Stimulated activated naive B cell treated with anti-CD40 and anti-IgM and Interleukin-4, amounts not matched to agents 10 μg/mL and 1 μg/mL and 100 μg/mL, for 72 hours (primary cell): ENCODE data around the gene GPR157.
A peak's percentile ranks its signal among the peaks of the same experiment; 100 is the strongest.

Experiments
- ATAC-seq, 2 donors: fragments of 150-1000 bp; cut with Tn5 transposase; replicated peaks; 2 replicates each; pipeline ENCODE4 v1.10.0; 2021; ENCODE audit warnings: moderate library complexity in 1 of 2
- DNase-seq: peaks from one replicate; pipeline ENCODE4 v3.0.0; 2021
- H3K27ac Mint-ChIP-seq: one replicate; pipeline ENCODE4 v1.8.0; 2022; ENCODE audit warnings: mild to moderate bottlenecking, mixed read lengths
- H3K27me3 Mint-ChIP-seq, 2 donors: one replicate each; pipeline ENCODE4 v1.8.0; 2022; ENCODE audit warnings: mixed read lengths in 2 of 2
- H3K36me3 Mint-ChIP-seq, 2 donors: one replicate each; pipeline ENCODE4 v1.8.0; 2022; ENCODE audit warnings: mixed read lengths in 2 of 2, mild to moderate bottlenecking in 1 of 2
- H3K4me1 Mint-ChIP-seq, 2 donors: one replicate each; pipeline ENCODE4 v1.8.0; 2022; ENCODE audit warnings: mixed read lengths in 2 of 2, mild to moderate bottlenecking in 1 of 2
- H3K4me3 Mint-ChIP-seq, 2 donors: one replicate each; pipeline ENCODE4 v1.8.0; 2022; ENCODE audit warnings: mild to moderate bottlenecking in 2 of 2, mixed read lengths in 2 of 2, moderate library complexity in 1 of 2
- H3K9me3 Mint-ChIP-seq, 2 donors: one replicate each; pipeline ENCODE4 v1.8.0; 2022; ENCODE audit warnings: mixed read lengths in 2 of 2, mild to moderate bottlenecking in 1 of 2

The GPR157 gene

DNA sequence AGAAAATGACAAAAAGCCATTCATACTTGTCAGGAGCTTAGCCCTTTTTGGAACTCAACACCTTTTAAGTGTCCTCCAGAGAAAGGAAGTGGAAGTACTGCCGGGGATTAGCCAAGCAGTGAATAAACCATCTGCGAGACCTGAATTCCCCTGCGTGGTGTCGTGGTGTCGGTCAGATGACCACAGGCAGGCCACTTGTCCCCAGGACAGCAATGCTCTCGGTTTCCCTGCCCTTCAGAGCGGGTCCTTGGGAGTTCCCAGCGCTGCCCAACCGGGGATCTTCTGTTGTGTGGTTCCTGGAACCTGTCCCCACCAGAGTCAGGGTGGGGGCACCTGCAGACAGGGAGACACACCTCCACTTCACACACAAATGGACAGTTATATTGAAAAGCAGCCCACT, 9.2 kb downstream of the GPR157 start:
- ATAC-seq: peak; percentile 56 to 60
- Mint-ChIP-seq H3K4me3 (peak overlapping the region in 1 of 2 donors; percentile 50), H3K9me3 (no peaks in the 10 kb centered on the region), H3K27me3 (no peaks in the 10 kb centered on the region), H3K36me3 (peaks cover 22 to 34% of the 10 kb centered on the region in 2 donors), H3K4me1 (peaks cover 33 to 44% of the 10 kb centered on the region in 2 donors), H3K27ac (peak overlapping the region; percentile 86)
- DNase-seq: peak; percentile 60

DNA sequence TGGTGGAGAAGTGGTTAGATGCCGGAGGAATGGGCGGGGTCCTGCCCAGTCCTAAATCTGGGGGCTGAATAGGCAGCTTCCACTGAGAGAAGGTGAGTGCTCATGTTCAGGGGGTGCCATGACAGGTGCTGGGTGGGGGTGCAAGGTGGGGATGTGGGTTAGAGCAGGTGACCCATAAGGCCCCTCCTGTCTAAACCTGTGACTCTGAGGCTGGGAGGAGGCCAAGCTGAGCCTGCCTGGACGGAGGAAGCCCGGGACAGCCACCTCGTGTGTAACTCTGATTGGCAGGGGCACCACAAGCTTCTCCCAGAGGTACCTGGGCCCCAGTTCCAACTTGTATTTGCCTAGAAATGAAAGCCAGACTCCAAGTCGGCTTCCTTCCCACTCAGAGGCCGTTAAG, 10.7 kb downstream of the GPR157 start:
- no peaks in the 10 kb centered on the region for H3K9me3 Mint-ChIP-seq
- ATAC-seq (no peak), DNase-seq (no peak)
- peaks cover 33 to 44% of the 10 kb centered on the region in 2 donors for H3K4me1 Mint-ChIP-seq
- peak overlapping the region; percentile 51 for H3K27ac Mint-ChIP-seq
- peaks cover 25 to 44% of the 10 kb centered on the region in 2 donors for H3K36me3 Mint-ChIP-seq
- no peaks in the 10 kb centered on the region for H3K27me3 Mint-ChIP-seq
- H3K4me3 Mint-ChIP-seq: no peak overlapping the region

DNA sequence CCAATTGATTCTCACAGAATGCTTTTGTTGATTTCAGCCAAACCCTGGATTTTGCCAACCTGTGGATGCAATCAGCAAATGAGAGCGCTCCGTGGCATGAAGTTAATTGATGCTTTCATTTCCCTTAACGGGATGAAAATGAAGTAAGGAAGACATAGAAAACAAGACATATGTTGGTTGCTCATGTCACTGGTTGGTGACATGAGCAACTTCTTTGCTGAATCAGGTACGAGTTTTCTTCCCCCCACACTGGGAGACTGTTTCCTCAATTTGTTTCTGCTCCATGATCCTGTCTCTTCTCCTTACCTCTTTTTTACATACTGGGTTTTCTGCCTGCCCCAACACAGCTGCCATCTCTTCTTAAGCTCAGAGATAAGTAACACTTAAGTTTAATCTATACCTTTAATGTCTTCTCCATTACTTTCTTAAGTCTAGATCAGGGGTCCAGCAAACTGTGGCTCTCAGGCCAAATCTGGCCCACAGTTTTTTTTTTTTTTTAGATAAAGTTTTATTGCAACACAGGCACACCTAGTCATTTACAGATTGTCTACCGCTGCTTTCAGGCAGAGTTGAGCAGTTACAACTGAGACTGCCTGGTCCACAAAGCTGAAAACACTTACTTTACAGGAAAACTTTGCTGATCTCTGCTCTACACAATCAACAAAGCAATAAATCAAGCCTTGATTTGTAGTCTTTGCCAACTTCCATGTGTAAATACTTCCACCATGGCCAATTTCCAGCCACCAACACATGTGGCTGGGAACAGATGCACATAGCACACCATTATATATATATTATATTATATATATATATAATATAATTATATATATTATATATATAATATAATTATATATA, 13.3 kb downstream of the GPR157 start:
- Mint-ChIP-seq H3K36me3 (peaks cover 32 to 40% of the 10 kb centered on the region in 2 donors), H3K4me3 (no peak overlapping the region), H3K9me3 (no peaks in the 10 kb centered on the region), H3K27ac (no peak overlapping the region), H3K27me3 (no peaks in the 10 kb centered on the region), H3K4me1 (peaks cover 29 to 39% of the 10 kb centered on the region in 2 donors)
- ATAC-seq (no peak), DNase-seq (no peak)

DNA sequence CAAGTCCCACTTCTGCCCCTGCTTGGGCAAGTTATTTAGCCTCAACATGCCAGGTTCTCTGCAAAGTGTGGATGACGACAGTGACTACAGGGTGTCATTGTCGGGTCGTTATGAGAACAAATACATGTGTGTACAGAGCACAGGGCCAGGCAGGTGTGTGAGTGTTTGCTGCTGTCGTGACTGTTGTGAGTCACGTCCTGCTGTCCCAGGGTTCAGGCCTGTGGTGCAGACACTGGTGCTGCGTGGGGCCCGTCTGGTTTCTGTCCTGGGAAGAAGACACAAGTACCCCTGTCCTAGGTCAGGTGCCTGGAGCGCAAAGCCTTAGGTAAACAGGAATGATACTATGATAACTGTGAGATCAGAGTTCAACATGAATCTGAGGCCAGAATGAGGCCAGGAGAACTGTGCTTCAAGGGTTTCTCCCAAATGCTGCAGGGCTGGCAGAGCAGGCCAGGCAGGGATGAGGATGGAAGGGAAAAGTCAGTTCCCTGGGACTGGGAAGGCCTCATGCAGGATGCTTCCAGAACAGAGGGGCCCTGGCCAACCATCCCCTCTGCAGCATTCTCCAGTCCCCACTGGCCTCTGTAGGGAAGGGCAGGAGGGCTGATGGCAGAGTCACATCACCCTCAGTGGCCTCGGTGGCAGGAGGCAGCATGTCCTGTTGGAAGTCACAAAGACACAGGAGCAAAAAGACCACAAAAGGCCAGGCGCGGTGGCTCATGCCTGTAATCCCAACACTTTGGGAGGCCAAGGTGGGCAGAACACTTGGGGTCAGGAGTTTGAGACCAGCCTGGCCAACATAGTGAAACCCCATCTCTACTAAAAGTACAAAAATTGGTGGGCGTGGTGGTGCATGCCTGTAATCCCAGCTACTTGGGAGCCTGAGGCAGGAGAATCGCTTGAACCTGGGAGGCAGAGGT, 15.7 kb downstream of the GPR157 start:
- DNase-seq: no peak
- peaks cover 30 to 39% of the 10 kb centered on the region in 2 donors for H3K36me3 Mint-ChIP-seq
- H3K27ac Mint-ChIP-seq: no peak overlapping the region
- no peak for ATAC-seq
- no peaks in the 10 kb centered on the region for H3K9me3 Mint-ChIP-seq
- no peaks in the 10 kb centered on the region for H3K27me3 Mint-ChIP-seq
- peaks cover 16 to 24% of the 10 kb centered on the region in 2 donors for H3K4me1 Mint-ChIP-seq
- H3K4me3 Mint-ChIP-seq: no peak overlapping the region

DNA sequence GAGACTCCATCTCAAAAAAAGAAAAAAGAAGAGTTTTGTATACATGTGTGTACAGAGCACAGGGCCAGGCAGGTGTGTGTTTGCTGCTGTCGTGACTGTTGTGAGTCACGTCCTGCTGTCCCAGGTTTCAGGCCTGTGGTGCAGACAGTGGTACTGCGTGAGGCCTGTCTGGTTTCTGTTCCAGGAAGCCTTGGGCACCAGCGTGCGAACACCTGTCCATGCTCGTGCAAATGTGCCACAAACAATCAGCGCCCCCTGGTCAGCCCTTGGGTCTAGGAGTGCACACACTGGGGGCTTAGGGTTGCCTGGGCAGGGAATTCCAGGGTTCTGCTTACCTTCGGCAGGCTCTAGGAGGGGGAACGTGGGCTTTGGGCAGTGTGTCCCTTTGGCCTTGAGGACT, 16.9 kb downstream of the GPR157 start:
- H3K27ac Mint-ChIP-seq: peak overlapping the region; percentile 38

DNA sequence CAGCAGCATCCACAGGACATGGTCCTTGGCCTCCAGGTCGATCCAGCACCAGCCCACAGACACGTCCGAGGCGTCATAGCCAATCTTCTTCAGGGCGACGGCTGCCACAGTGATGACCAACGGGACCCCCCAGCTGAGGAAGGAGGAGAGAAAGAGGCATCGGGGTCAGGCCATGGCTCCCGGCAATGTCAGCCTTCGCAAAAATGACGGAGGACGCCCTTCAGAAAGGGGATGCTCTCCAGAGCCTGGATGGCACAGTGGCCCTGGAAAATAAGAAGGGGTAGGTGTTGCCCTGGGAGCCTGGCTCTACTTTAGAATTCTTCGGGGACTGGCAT, 17.6 kb downstream of the GPR157 start:
- H3K4me1 Mint-ChIP-seq: peaks cover 11 to 17% of the 10 kb centered on the region in 2 donors
- no peak overlapping the region for H3K4me3 Mint-ChIP-seq
- no peaks in the 10 kb centered on the region for H3K9me3 Mint-ChIP-seq
- H3K27me3 Mint-ChIP-seq: no peaks in the 10 kb centered on the region
- peaks cover 29 to 44% of the 10 kb centered on the region in 2 donors for H3K36me3 Mint-ChIP-seq
- DNase-seq: no peak
- no peak overlapping the region for H3K27ac Mint-ChIP-seq
- ATAC-seq: no peak

More for the DNA sequence above, 16.9 kb downstream of the GPR157 start:
- H3K9me3 Mint-ChIP-seq: no peaks in the 10 kb centered on the region
- no peaks in the 10 kb centered on the region for H3K27me3 Mint-ChIP-seq
- peak; percentile 50 to 59 for ATAC-seq
- peaks cover 29 to 39% of the 10 kb centered on the region in 2 donors for H3K36me3 Mint-ChIP-seq
- H3K4me3 Mint-ChIP-seq: no peak overlapping the region
- DNase-seq: no peak
- peaks cover 11 to 17% of the 10 kb centered on the region in 2 donors for H3K4me1 Mint-ChIP-seq

DNA sequence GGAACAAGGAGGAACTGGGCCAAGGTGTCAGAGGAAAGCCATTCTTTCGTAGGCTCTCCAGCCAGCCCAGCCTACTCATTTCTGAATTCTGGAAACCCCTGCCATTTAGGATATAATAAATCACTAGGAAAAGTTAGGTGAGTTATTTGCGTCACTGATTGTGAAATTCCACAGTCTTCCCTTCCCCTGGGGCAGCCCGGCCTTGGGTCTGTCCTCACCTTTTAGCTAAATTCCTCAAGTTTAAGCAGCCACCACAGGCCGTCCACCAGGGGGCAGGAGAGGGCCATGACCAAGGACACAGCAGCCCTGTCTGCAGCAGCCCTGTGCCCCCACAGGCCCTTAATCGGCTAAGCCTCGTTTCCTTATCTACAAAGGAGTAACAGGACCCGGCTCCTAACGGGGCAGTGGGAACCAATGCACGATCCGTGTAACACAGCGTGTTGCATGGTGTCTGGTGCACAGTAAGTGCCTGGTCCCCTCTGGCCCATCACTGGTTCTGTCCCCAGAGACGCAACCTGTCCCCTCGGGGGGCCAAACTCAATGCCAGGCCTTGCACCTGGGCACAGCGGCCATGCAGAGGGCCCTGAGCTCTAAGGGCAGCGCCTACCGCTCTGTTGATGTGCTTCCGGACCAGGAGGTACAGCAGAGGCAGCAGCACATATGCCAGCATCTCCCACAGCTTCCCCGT, 18.1 kb downstream of the GPR157 start:
- peak; percentile 86 to 88 for ATAC-seq
- no peak overlapping the region for H3K4me3 Mint-ChIP-seq
- no peaks in the 10 kb centered on the region for H3K27me3 Mint-ChIP-seq
- peaks cover 11 to 17% of the 10 kb centered on the region in 2 donors for H3K4me1 Mint-ChIP-seq
- DNase-seq: peak; percentile 70
- H3K9me3 Mint-ChIP-seq: no peaks in the 10 kb centered on the region
- H3K36me3 Mint-ChIP-seq: peaks cover 29 to 47% of the 10 kb centered on the region in 2 donors
- H3K27ac Mint-ChIP-seq: no peak overlapping the region

DNA sequence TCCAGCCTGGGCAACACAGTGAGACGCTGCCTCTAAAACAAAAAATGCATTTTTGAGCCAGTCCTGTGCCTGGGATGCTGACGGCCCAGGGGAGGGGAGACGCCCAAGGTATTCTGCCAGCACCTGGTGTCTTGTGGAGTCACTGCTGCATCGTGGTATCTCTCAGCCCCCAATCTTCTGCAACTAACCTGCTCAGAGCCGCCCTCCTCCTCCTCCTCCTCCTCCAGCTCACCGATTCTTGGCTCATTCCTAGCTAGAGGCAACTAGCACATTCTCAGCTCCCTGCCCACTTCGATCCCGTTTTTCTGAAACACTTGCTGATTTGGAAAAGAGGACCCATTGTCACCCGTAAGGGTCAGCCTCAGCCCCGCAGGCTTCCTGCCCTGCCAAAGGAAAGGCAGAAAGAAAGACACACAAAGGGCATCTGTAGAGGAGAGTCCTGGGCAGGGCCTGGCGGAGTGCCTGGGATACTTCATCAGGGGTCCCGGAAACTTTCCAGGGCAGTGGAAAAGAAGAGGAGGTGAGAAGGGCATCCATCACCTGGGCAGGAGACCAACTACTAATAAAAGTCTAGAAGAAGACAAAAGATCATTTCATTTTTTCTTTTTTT, 20.7 kb downstream of the GPR157 start:
- Mint-ChIP-seq H3K36me3 (peaks cover 32 to 56% of the 10 kb centered on the region in 2 donors), H3K27ac (no peak overlapping the region), H3K4me3 (no peak overlapping the region), H3K4me1 (peaks cover 9 to 17% of the 10 kb centered on the region in 2 donors), H3K27me3 (no peaks in the 10 kb centered on the region), H3K9me3 (no peaks in the 10 kb centered on the region)
- no peak for ATAC-seq
- no peak for DNase-seq

DNA sequence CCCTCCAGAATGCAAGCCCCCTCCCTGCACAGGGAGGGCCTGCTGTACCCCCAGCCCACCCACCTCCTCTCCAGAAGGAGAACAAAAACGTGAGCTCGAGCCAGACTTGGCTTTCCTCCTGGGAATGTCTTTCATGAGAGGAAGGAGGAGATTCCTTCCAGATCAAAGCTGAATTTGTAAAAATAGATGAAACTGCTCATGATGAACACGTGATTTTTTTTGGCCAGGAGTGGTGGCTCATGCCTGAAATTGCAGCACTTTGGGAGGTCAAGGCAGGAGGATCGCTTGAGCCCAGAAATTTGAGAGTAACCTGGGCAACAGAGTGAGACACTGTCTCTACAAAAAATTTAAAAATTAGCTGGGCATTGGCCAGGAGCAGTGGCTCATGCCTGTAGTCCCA, 21.8 kb downstream of the GPR157 start:
- H3K27ac Mint-ChIP-seq: peak overlapping the region; percentile 62
- ATAC-seq (no peak), DNase-seq (no peak)
- no peak overlapping the region for H3K4me3 Mint-ChIP-seq
- peaks cover 9 to 17% of the 10 kb centered on the region in 2 donors for H3K4me1 Mint-ChIP-seq
- no peaks in the 10 kb centered on the region for H3K9me3 Mint-ChIP-seq
- no peaks in the 10 kb centered on the region for H3K27me3 Mint-ChIP-seq
- H3K36me3 Mint-ChIP-seq: peaks cover 32 to 62% of the 10 kb centered on the region in 2 donors

DNA sequence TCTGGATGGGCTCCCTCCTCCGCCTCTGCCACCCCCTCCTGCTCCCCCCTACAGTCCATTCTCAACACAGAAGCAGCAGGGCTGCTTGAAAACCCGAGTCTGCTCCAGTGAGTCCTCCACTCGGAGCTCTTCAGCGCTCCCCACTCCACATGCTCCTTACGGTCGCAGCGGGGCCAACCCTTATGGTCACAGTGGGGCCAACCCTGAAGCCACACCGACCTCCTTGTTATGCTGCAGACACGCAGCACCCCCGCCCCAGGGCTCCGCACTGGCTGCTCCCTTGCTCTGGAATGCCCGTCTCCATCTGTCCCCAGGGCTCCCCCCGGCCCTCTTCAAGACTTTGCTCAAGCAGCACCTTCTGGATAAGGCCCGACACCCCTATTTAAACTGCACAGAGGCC, 22.6 kb downstream of the GPR157 start:
- Mint-ChIP-seq H3K9me3 (no peaks in the 10 kb centered on the region), H3K36me3 (peaks cover 25 to 55% of the 10 kb centered on the region in 2 donors), H3K27ac (peak overlapping the region; percentile 14), H3K4me1 (peaks cover 7 to 8% of the 10 kb centered on the region in 2 donors), H3K27me3 (no peaks in the 10 kb centered on the region), H3K4me3 (no peak overlapping the region)
- DNase-seq: no peak
- no peak for ATAC-seq

DNA sequence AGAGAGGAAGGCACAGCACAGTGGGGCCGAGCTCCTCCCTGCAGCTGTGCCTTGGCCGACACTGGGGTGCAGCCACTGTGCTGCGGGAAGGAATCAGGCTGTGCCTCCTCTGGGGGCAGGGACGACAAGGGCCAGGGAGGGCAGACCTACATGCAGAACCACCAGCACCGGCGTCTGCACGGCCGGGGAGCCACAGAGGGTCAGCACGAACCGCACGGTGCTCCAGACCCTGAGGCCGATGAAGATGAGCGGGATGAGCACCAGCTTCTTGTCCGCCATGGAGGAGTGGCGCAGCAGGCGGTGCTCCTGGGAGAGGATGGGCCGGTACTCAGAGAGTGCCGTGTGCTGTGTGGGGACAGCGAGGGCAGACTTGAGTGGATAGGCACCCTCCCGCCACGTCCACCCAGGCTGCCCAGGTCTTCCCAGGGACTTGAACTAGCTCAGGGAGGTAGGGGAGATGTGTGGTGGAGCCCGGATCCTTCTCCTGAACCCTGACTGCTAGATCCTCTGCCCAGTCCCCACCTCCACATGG, 23.5 kb downstream of the GPR157 start:
- DNase-seq (no peak), ATAC-seq (no peak)
- no peak overlapping the region for H3K27ac Mint-ChIP-seq
- no peaks in the 10 kb centered on the region for H3K9me3 Mint-ChIP-seq
- peaks cover 0 to under 1% of the 10 kb centered on the region in 2 donors for H3K4me1 Mint-ChIP-seq
- no peak overlapping the region for H3K4me3 Mint-ChIP-seq
- peaks cover 24 to 51% of the 10 kb centered on the region in 2 donors for H3K36me3 Mint-ChIP-seq
- no peaks in the 10 kb centered on the region for H3K27me3 Mint-ChIP-seq

DNA sequence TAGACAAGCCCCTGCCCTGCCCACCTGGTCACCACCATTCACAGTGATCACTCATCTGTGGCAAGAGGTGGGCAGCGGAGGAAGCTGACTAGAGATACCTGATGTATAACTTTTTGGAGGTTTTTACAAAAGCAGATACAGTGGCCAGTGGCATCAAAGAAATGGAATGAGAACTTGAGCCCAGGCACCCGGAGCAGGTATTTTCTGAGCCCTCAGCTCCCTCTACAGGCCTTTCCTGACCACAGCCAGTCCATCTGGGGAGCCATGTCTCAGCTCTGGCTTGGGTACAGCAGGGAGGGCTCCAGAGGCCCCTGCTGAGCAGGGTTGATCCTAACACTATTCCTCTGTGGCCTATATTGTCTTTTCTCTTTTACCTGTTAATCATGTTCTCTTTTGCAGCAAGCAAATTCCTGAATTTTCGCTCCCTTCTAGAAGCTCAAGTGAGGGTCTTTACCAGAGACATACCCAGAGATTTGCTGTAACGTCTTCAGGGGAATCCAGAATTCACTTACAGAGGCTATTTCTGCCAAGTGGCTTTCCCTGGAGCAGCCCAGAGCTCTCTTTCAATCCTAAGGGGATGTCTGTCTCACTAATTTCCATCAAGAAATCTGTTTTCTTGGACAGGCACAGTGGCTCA, 27.3 kb downstream of the GPR157 start:
- Mint-ChIP-seq H3K27me3 (no peaks in the 10 kb centered on the region), H3K4me1 (no peaks in the 10 kb centered on the region), H3K4me3 (no peak overlapping the region), H3K27ac (no peak overlapping the region), H3K36me3 (peaks cover 13 to 42% of the 10 kb centered on the region in 2 donors), H3K9me3 (no peaks in the 10 kb centered on the region)
- DNase-seq (peak; percentile 36), ATAC-seq (peak; percentile 91 to 96)

DNA sequence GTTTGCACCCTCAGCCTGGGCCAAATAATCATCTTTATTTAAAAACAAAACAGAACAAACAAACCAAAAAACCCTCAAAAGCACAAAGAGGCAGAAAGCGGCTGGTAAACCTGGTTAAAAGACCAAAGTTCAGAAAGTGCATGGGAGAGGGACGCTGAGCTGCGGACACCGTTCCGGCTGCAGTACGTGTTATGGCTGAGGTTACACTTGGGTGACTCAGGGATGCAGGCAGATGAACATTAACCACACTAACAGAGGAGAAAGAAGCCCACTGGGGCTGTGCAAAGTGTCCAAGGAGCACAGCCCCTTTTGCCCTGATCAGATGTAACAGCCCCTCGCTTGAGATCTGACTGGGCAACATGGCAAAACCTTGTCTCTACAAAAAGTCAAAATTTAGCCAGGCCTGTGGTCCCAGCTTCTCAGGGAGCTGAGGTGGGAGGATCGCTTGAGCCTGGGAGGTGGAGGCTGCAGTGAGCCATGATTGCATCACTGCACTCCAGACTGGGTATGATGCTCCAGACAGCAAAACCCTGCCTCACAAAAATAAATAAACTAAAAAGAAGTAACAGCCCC, 28.3 kb downstream of the GPR157 start:
- ATAC-seq (no peak), DNase-seq (no peak)
- Mint-ChIP-seq H3K27me3 (peaks cover 0 to 4% of the 10 kb centered on the region in 2 donors), H3K4me1 (no peaks in the 10 kb centered on the region), H3K36me3 (peaks cover 17 to 38% of the 10 kb centered on the region in 2 donors), H3K9me3 (peaks cover 2 to 3% of the 10 kb centered on the region in 2 donors), H3K4me3 (no peak overlapping the region), H3K27ac (no peak overlapping the region)
